ENCODE measurements around the gene ATRNL1.

ATRNL1 gene

DNA sequence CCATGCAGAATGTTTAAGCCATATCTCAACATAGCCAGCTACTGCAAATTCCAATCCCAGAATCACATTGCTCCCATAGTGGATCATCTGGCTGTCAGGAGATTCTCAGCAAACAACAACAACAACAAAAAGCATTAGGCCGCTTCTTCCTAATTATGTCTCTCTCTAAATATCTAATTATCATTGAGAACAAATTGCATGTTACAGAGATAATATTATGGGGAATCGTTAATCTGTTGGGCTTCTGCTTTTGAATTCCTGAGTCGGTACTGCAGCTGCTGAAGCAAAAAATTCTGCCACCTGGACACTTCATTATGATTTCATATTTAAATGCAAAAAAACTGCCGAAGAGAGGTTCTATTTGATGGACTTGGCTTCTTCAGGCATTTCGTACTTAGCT, 791.2 kb downstream of the ATRNL1 start:
- Histone ChIP-seq H3K79me2 (ENCODE audit: control insufficient read depth, low read length) (no peaks in the 10 kb centered on the region), H3F3A (ENCODE audit: control insufficient read depth, insufficient read depth) (no peaks in the 10 kb centered on the region)
- TF ChIP-seq EZH2phosphoT487 (IDR thresholded peaks at IDR 0.05; ENCODE audit: borderline replicate concordance, low read length), result no peak
- TF ChIP-seq CTCF (IDR thresholded peaks at IDR 0.05; ENCODE audit: low read depth, low read length, poor library complexity, severe bottlenecking), result no peak

GRCh38 chr10:115895166-115895565, 802.0 kb downstream of the ATRNL1 start:
- TF ChIP-seq CTCF (IDR thresholded peaks at IDR 0.05; ENCODE audit: low read depth, low read length, poor library complexity, severe bottlenecking), result no peak
- TF ChIP-seq EZH2phosphoT487 (IDR thresholded peaks at IDR 0.05; ENCODE audit: borderline replicate concordance, low read length), result no peak
- no peaks in the 10 kb centered on the region for H3K9me3 ChIP-seq (ENCODE audit: control insufficient read depth, insufficient read depth, low read length)

More for the DNA sequence above, 791.2 kb downstream of the ATRNL1 start:
- H3K4me3 ChIP-seq (ENCODE audit: low read length), result no peak overlapping the region
- no peak overlapping the region for H3K27ac ChIP-seq (ENCODE audit: low read depth, low read length)
- H3K36me3 ChIP-seq (ENCODE audit: control insufficient read depth, low read length), result no peaks in the 10 kb centered on the region
- H3K9me3 ChIP-seq (ENCODE audit: control insufficient read depth, insufficient read depth, low read length), result no peaks in the 10 kb centered on the region
- H3K27me3 ChIP-seq (ENCODE audit: control insufficient read depth, low read length), result no peaks in the 10 kb centered on the region
- H4K20me1 ChIP-seq (ENCODE audit: control insufficient read depth, insufficient read depth, low read depth, low read length), result no peaks in the 10 kb centered on the region
- H3K4me2 ChIP-seq (ENCODE audit: low read length), result no peak overlapping the region
- H3K4me1 ChIP-seq (ENCODE audit: control insufficient read depth, low read length), result no peaks in the 10 kb centered on the region
- no peaks in the 10 kb centered on the region for H3K9me2 ChIP-seq (replicated peaks; ENCODE audit: control insufficient read depth, low read length)

DNA sequence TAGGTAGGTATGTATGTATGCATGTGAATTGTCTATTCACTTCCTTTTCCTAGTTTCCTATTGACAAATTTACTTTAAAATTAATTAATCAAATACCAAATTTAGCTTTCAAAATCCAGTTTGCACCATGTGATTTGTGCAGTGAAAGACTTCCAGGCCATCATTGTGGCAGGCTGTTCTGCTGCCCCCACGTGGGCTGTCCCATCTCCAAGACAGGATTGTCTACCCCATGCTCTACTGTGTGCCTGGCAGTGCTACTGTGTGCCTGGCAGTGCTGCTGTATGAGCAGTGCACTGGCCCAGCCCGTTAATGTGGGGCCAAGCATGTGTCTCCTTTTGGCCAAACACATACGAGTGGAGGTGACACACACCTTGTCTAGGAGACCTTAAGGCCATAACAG, 805.1 kb downstream of the ATRNL1 start:
- Histone ChIP-seq H3K79me2 (ENCODE audit: control insufficient read depth, low read length) (no peaks in the 10 kb centered on the region), H3K27me3 (ENCODE audit: control insufficient read depth, low read length) (no peaks in the 10 kb centered on the region), H3K9me2 (replicated peaks; ENCODE audit: control insufficient read depth, low read length) (no peaks in the 10 kb centered on the region), H3K36me3 (ENCODE audit: control insufficient read depth, low read length) (no peaks in the 10 kb centered on the region), H4K20me1 (ENCODE audit: control insufficient read depth, insufficient read depth, low read depth, low read length) (no peaks in the 10 kb centered on the region), H3K27ac (ENCODE audit: low read depth, low read length) (no peak overlapping the region), H3K4me1 (ENCODE audit: control insufficient read depth, low read length) (no peaks in the 10 kb centered on the region), H3K9me3 (ENCODE audit: control insufficient read depth, insufficient read depth, low read length) (no peaks in the 10 kb centered on the region), H3F3A (ENCODE audit: control insufficient read depth, insufficient read depth) (no peaks in the 10 kb centered on the region), H3K4me3 (ENCODE audit: low read length) (no peak overlapping the region), H3K4me2 (ENCODE audit: low read length) (no peak overlapping the region)
- TF ChIP-seq EZH2phosphoT487 (IDR thresholded peaks at IDR 0.05; ENCODE audit: borderline replicate concordance, low read length) (no peak), CTCF (IDR thresholded peaks at IDR 0.05; ENCODE audit: low read depth, low read length, poor library complexity, severe bottlenecking) (no peak)

More at GRCh38 chr10:115895166-115895565, 802.0 kb downstream of the ATRNL1 start:
- Histone ChIP-seq H3K4me3 (ENCODE audit: low read length) (no peak overlapping the region), H3K79me2 (ENCODE audit: control insufficient read depth, low read length) (no peaks in the 10 kb centered on the region), H3K4me2 (ENCODE audit: low read length) (no peak overlapping the region), H3K4me1 (ENCODE audit: control insufficient read depth, low read length) (no peaks in the 10 kb centered on the region), H3K36me3 (ENCODE audit: control insufficient read depth, low read length) (no peaks in the 10 kb centered on the region), H3F3A (ENCODE audit: control insufficient read depth, insufficient read depth) (no peaks in the 10 kb centered on the region), H3K27me3 (ENCODE audit: control insufficient read depth, low read length) (no peaks in the 10 kb centered on the region), H4K20me1 (ENCODE audit: control insufficient read depth, insufficient read depth, low read depth, low read length) (no peaks in the 10 kb centered on the region), H3K27ac (ENCODE audit: low read depth, low read length) (no peak overlapping the region), H3K9me2 (replicated peaks; ENCODE audit: control insufficient read depth, low read length) (no peaks in the 10 kb centered on the region)

DNA sequence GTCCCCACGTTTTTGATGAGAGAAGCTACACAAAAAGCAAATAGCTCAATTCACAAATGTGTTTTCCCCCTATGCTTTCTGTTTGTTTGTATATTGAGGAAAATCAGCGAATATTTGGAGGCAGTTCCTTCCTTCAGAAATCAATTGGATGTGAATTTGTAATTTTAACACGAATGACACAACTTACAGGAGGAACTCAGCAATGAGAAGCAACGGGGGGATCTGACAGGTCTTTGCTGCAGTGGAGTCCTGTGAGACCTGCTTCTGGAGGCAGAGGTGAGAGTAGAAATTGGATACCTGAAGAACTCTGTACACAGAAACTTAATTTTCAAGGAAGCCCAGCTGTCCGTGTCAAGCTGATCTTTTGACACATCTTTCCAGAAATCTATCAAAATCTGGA, 809.4 kb downstream of the ATRNL1 start:
- Histone ChIP-seq H3K4me1 (ENCODE audit: control insufficient read depth, low read length) (no peaks in the 10 kb centered on the region), H3K9me2 (replicated peaks; ENCODE audit: control insufficient read depth, low read length) (no peaks in the 10 kb centered on the region), H3K27ac (ENCODE audit: low read depth, low read length) (no peak overlapping the region), H3K79me2 (ENCODE audit: control insufficient read depth, low read length) (no peaks in the 10 kb centered on the region), H3F3A (ENCODE audit: control insufficient read depth, insufficient read depth) (no peaks in the 10 kb centered on the region), H3K36me3 (ENCODE audit: control insufficient read depth, low read length) (no peaks in the 10 kb centered on the region), H3K27me3 (ENCODE audit: control insufficient read depth, low read length) (no peaks in the 10 kb centered on the region), H4K20me1 (ENCODE audit: control insufficient read depth, insufficient read depth, low read depth, low read length) (no peaks in the 10 kb centered on the region), H3K4me3 (ENCODE audit: low read length) (no peak overlapping the region), H3K4me2 (ENCODE audit: low read length) (no peak overlapping the region), H3K9me3 (ENCODE audit: control insufficient read depth, insufficient read depth, low read length) (no peaks in the 10 kb centered on the region)
- no peak for TF ChIP-seq CTCF (IDR thresholded peaks at IDR 0.05; ENCODE audit: low read depth, low read length, poor library complexity, severe bottlenecking)
- TF ChIP-seq EZH2phosphoT487 (IDR thresholded peaks at IDR 0.05; ENCODE audit: borderline replicate concordance, low read length), result no peak

All from DOHH2 (cell line).